AG09319 (cell line): ENCODE measurements around the gene ANKRD24.
A peak's percentile ranks its signal among the peaks of the same experiment; 100 is the strongest.
"Not testable (repeated sequence)": the region's sequence is repeated elsewhere in the genome, so short reads cannot be mapped to it uniquely, and the experiment has no call there.

Source experiments
- DNase-seq: peaks from one replicate; pipeline ENCODE4 v3.0.0-alpha.2; 2010; ENCODE audit warnings: low read depth; ENCODE audit errors: extremely low read depth
- CTCF ChIP-seq: IDR thresholded peaks from 2 replicates; pipeline ENCODE4 v1.5.1; 2011; ENCODE audit warnings: low read depth, mild to moderate bottlenecking, inconsistent platforms, low read length, moderate library complexity

ANKRD24 gene

GRCh38 chr19:4232614-4233281, 50.3 kb downstream of the ANKRD24 start:
- DNase-seq = no peak
- no peak for TF ChIP-seq CTCF

- DNase-seq = no peak
- peak; percentile 58 for TF ChIP-seq CTCF
Measured at GRCh38 chr19:4233282-4233853, 50.9 kb downstream of the ANKRD24 start.

- no peak for TF ChIP-seq CTCF
- no peak for DNase-seq
Measured at GRCh38 chr19:4234142-4234861, 51.8 kb downstream of the ANKRD24 start.

- TF ChIP-seq CTCF = no peak
- no peak for DNase-seq
Measured at GRCh38 chr19:4234862-4235201, 52.3 kb downstream of the ANKRD24 start.

- DNase-seq = not testable (repeated sequence)
Measured at GRCh38 chr19:4237510-4237909, 55.0 kb downstream of the ANKRD24 start.

- TF ChIP-seq CTCF = no peak
- no peak for DNase-seq
Measured at GRCh38 chr19:4238831-4239230, 56.3 kb downstream of the ANKRD24 start.

GRCh38 chr19:4241824-4242430, 59.4 kb downstream of the ANKRD24 start:
- no peak for DNase-seq
- no peak for TF ChIP-seq CTCF

GRCh38 chr19:4245938-4246337, 63.4 kb downstream of the ANKRD24 start:
- DNase-seq = not testable (repeated sequence)
